HepG2 (cell line): Measurements from ENCODE around the gene CDC6. TPM values are rescaled to one million over a fixed set of nuclear protein-coding genes. Genes with fewer than 3 reads are reported as not detected.
A peak's percentile ranks its signal among the peaks of the same experiment; 100 is the strongest.

Experiments used
- ATAC-seq: fragments of 200-7000 bp; cut with Tn5 transposase; 3 replicates; pipeline ENCODE4 v1.9.1; 2020; ENCODE audit warnings: mild to moderate bottlenecking, moderate library complexity
- BruUV-seq: library from RNA; stranded (reverse); fragments of 400-500 nt; replicated peaks from 2 replicates; lab custom pipeline; 2021; lab: Mats Ljungman, UMichigan
- CTCF ChIA-PET: fragments of 300-600 bp; formaldehyde crosslinking; extraction: SDS; loops from one replicate; lab custom pipeline; 2021; ENCODE audit warnings: low total read pairs, inconsistent platforms, low intra/inter-chr PET ratio; lab: Yijun Ruan, JAX
- POLR2A ChIA-PET: fragments of 350-600 bp; sonication (Branson Sonifier 250); formaldehyde crosslinking; loops from one replicate; lab custom pipeline; 2020; ENCODE audit warnings: antibody characterized with exemption, inconsistent platforms; lab: Yijun Ruan, JAX
- DNase-seq: peaks from one replicate; pipeline ENCODE4 v3.0.0-alpha.2; 2015; ENCODE audit warnings: low spot score
- FAIRE-seq: peaks from 3 replicates; lab custom pipeline; 2011; peaks lifted over from hg19 to GRCh38; lab: Jason Lieb, UNC
- H2AFZ ChIP-seq: one replicate; pipeline ENCODE4 v1.6.1; 2011; ENCODE audit warnings: low read length, inconsistent platforms
- H3K27ac ChIP-seq: fragments of 300-600 bp; 3 replicates; pipeline ENCODE4 v1.8.0; 2011; ENCODE audit warnings: mixed run types, mild to moderate bottlenecking, mixed read lengths, low read length, inconsistent platforms; ENCODE audit not compliant: insufficient read depth; ENCODE audit errors: extremely low read length
- H3K27me3 ChIP-seq, 2 experiments: fragments of 200-600 bp in 1 of 2; 2 replicates in 1 of 2; 3 replicates in 1 of 2; pipeline versions ENCODE4 v1.6.0 to v1.8.0; 2011; ENCODE audit warnings: low read length in 2 of 2, mild to moderate bottlenecking in 2 of 2, moderate library complexity in 2 of 2, inconsistent platforms in 1 of 2; ENCODE audit not compliant: insufficient read depth in 2 of 2, control insufficient read depth in 1 of 2
- H3K36me3 ChIP-seq, 2 experiments: fragments of 200-600 bp in 1 of 2; replicated peaks in 1 of 2; 2 replicates in 1 of 2; 3 replicates in 1 of 2; pipeline versions ENCODE4 v1.5.1 to v1.8.0; 2011; ENCODE audit warnings: low read length in 2 of 2, inconsistent platforms in 1 of 2; ENCODE audit not compliant: insufficient read depth in 2 of 2, control insufficient read depth in 1 of 2
- H3K4me1 ChIP-seq: 2 replicates; pipeline ENCODE4 v1.5.1; 2012; ENCODE audit warnings: low read length, inconsistent platforms; ENCODE audit not compliant: insufficient read depth
- H3K4me2 ChIP-seq: 2 replicates; pipeline ENCODE4 v1.6.0; 2011; ENCODE audit warnings: low read depth, low read length, inconsistent platforms
- H3K4me3 ChIP-seq, 3 experiments: fragments of 200-600 bp in 1 of 3; sonication (generic), shearing (Covaris generic) in 1 of 3; replicated peaks in 1 of 3; 2 replicates each; pipeline ENCODE4 v1.5.1; 2011 to 2016; ENCODE audit warnings: low read length in 3 of 3, inconsistent platforms in 2 of 3, low read depth in 2 of 3, mild to moderate bottlenecking in 2 of 3, control low read depth in 1 of 3, mixed read lengths in 1 of 3; ENCODE audit not compliant: insufficient read depth in 1 of 3
- H3K79me2 ChIP-seq: one replicate; pipeline ENCODE4 v1.6.1; 2011; ENCODE audit warnings: low read length, inconsistent platforms; ENCODE audit not compliant: insufficient read depth
- H3K9ac ChIP-seq: 2 replicates; pipeline ENCODE4 v1.6.0; 2011; ENCODE audit warnings: mild to moderate bottlenecking, low read depth, low read length, inconsistent platforms; ENCODE audit not compliant: insufficient read depth
- H3K9me3 ChIP-seq: 2 replicates; pipeline ENCODE4 v1.5.1; 2012; ENCODE audit warnings: mild to moderate bottlenecking, low read length
- H4K20me1 ChIP-seq: 2 replicates; pipeline ENCODE4 v1.6.0; 2011; ENCODE audit warnings: inconsistent platforms, mild to moderate bottlenecking, low read length, moderate library complexity; ENCODE audit not compliant: insufficient read depth
- FOXA3 ChIP-seq: IDR thresholded peaks from 2 replicates; pipeline ENCODE4 v1.6.1; 2016; ENCODE audit warnings: missing genetic modification reagents, missing compliant biosample characterization
- FOXM1 ChIP-seq: sonication (generic); formaldehyde crosslinking; IDR thresholded peaks from 2 replicates; pipeline ENCODE4 v1.5.0; 2020; ENCODE audit warnings: missing genetic modification reagents
- ISL2 ChIP-seq: sonication (generic); formaldehyde crosslinking; IDR thresholded peaks from 2 replicates; pipeline ENCODE4 v1.5.0; 2020; ENCODE audit warnings: missing genetic modification reagents
- KLF9 ChIP-seq: IDR thresholded peaks from 2 replicates; pipeline ENCODE4 v1.6.1; 2016; ENCODE audit warnings: low read depth
- MBD4 ChIP-seq: IDR thresholded peaks from 2 replicates; pipeline ENCODE4 v1.6.1; 2012; ENCODE audit warnings: low read length, inconsistent platforms, borderline replicate concordance
- NFE2 ChIP-seq: sonication (generic); formaldehyde crosslinking; IDR thresholded peaks from 2 replicates; pipeline ENCODE4 v1.4.0; 2020; ENCODE audit warnings: missing genetic modification reagents
- NFYB ChIP-seq: sonication (generic); formaldehyde crosslinking; IDR thresholded peaks from 2 replicates; pipeline ENCODE4 v1.4.0; 2020; ENCODE audit warnings: missing genetic modification reagents
- PTBP1 ChIP-seq: fragments of 200-400 bp; formaldehyde crosslinking; IDR thresholded peaks from 2 replicates; pipeline ENCODE4 v1.6.1; 2018; ENCODE audit warnings: low read length, low read depth; ENCODE audit not compliant: poor library complexity, severe bottlenecking
- RFX1 ChIP-seq: fragments of 450-650 bp; IDR thresholded peaks from 2 replicates; pipeline ENCODE4 v1.6.1; 2017
- SSRP1 ChIP-seq: IDR thresholded peaks from 2 replicates; pipeline ENCODE4 v1.6.1; 2016; ENCODE audit warnings: control low read depth
- ZNF3 ChIP-seq: IDR thresholded peaks from 2 replicates; pipeline ENCODE4 v1.7.0; 2017; ENCODE audit warnings: inconsistent platforms
- ZNF431 ChIP-seq: sonication (generic); formaldehyde crosslinking; IDR thresholded peaks from 2 replicates; pipeline ENCODE4 v1.9.0; 2022; ENCODE audit warnings: missing genetic modification reagents, low read depth, mild to moderate bottlenecking, borderline replicate concordance
- ZNF83 ChIP-seq: sonication (generic); formaldehyde crosslinking; IDR thresholded peaks from 2 replicates; pipeline ENCODE4 v1.4.0; 2020; ENCODE audit warnings: missing genetic modification reagents, mild to moderate bottlenecking, borderline replicate concordance
- ZSCAN21 ChIP-seq: sonication (generic); formaldehyde crosslinking; IDR thresholded peaks from 2 replicates; pipeline ENCODE4 v1.8.0; 2022; ENCODE audit warnings: mild to moderate bottlenecking, missing genetic modification reagents, moderate library complexity, borderline replicate concordance
- WGBS: methylation state at CpG from one replicate; pipeline ENCODE4 v1.1.6; 2017; ENCODE audit warnings: low lambda C conversion rate; 5-methylcytosine and 5-hydroxymethylcytosine counted together
- in situ Hi-C: cut with HindIII; loops from 2 replicates; pipeline ENCODE4 v1.10.0; 2017; ENCODE audit warnings: low pct_unique_long_range_greater_than_20kb; ENCODE audit not compliant: extremely low pct_ligation_motif_present
- intact Hi-C: fragments of 100-400 bp; cut with micrococcal nuclease; formaldehyde crosslinking; loops from one replicate; pipeline ENCODE4 v1.10.0; 2022; ENCODE audit not compliant: unreplicated experiment
- polyA plus RNA-seq, 8 experiments: library from polyadenylated mRNA; depleted of rRNA in 3 of 8; stranded (reverse) in 7 of 8; unstranded in 1 of 8; fragments of >200 nt; fragmentation: Illumina TruSeq in 4 of 8; extraction: Trizol in 4 of 8; gene quantifications; 2 replicates each; pipeline versions ENCODE4 v1.2.1 to v1.2.3, GENCODE V29; 2011 to 2016; ENCODE audit warnings: low read depth in 4 of 8, missing spikeins in 1 of 8, mixed read lengths in 1 of 8; ENCODE audit not compliant: insufficient read depth in 1 of 8
- total RNA-seq, 5 experiments: library from RNA; depleted of rRNA; stranded (reverse); fragments of >200 nt; fragmentation: Illumina TruSeq; extraction: Trizol; gene quantifications; 2 replicates each; pipeline ENCODE4 v1.2.3, GENCODE V29; 2016; ENCODE audit warnings: low read depth in 1 of 5
- TF ChIP-seq, protein P1 (sequence below): sonication (generic); formaldehyde crosslinking; IDR thresholded peaks from 2 replicates; pipeline ENCODE4 v1.8.0; 2023; ENCODE audit warnings: mild to moderate bottlenecking, missing genetic modification reagents
- TF ChIP-seq, protein P2 (sequence below): sonication (generic); formaldehyde crosslinking; IDR thresholded peaks from 2 replicates; pipeline ENCODE4 v1.9.0; 2021; ENCODE audit warnings: missing genetic modification reagents, borderline replicate concordance
- TF ChIP-seq, protein P3 (sequence below): sonication (generic); formaldehyde crosslinking; IDR thresholded peaks from 2 replicates; pipeline ENCODE4 v1.8.0; 2022; ENCODE audit warnings: mild to moderate bottlenecking, missing genetic modification reagents

The CDC6 gene
- total and polyA plus RNA-seq, 2 of the 13 experiments (the other 11 are each of a cell fraction or from before 2014, with no cell fraction given): 17.4 to 114 TPM

DNA sequence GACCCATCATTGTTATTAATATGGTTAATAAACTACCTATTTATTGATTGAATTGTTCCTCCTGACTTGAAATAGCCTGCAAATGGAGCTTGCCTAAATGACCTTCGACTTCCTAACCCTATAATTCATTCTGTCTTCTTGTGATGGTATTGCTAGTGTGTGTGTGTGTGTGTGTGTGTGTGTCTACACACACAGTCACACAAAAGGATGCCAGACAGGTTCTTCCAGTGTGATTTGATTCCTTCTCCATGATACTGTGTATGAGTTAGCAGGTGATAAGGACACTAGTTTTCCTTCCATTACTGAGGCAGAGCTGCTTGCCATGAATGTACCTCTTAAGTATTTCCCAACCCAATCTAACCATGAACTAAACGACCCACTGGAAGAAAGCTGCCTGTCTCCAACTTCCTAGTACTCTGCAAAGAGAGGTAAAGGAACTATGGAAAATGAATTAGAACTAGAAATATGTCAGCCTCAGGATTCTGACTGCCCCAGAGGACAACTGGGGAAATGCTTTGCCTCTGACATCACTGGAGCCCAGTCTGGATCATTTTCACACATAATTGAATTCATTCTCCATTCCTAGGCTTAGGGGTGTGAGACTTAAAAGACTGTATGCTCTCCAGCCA lies 3.5 kb upstream of the CDC6 start:
- peaks cover 11% of the 10 kb centered on the region for H3K79me2 ChIP-seq
- FAIRE-seq (no peak), DNase-seq (no peak), ATAC-seq (no peak)
- intact Hi-C loops: no loop called here
- no peak overlapping the region for H3K4me3 ChIP-seq
- H4K20me1 ChIP-seq: no peaks in the 10 kb centered on the region
- no peak overlapping the region for H2AFZ ChIP-seq
- H3K27ac ChIP-seq: peak overlapping the region; percentile 13
- no peak overlapping the region for H3K4me2 ChIP-seq
- H3K27me3 ChIP-seq: no peaks in the 10 kb centered on the region
- 56% methylated on average over 2 of the region's 2 CpGs for WGBS
- ChIA-PET POLR2A (interaction anchor here (1.0 to 2.0 kb wide), 5 partner anchors 32 to 144 kb away, joined by 3 to 5 read pairs (median 3); partner anchors contain the start of genes CASC3 and WIPF2), CTCF (no interaction called here)
- peaks cover 4 to 21% of the 10 kb centered on the region in 2 experiments for H3K36me3 ChIP-seq
- BruUV-seq: no TSS peak
- no peak overlapping the region for H3K9ac ChIP-seq
- in situ Hi-C loops: loop anchor here (10.0 kb wide), 1 partner anchor 269 kb away; the partner anchor contains the start of gene CSF3
- peaks cover 43% of the 10 kb centered on the region for H3K4me1 ChIP-seq
- no peaks in the 10 kb centered on the region for H3K9me3 ChIP-seq
- TF ChIP-seq FOXM1 (CRISPR knock-in tag) (no peak), RFX1 (no peak), KLF9 (CRISPR knock-in tag) (no peak), PTBP1 (no peak), FOXA3 (CRISPR knock-in tag) (no peak), NFE2 (CRISPR knock-in tag) (no peak), ZNF83 (CRISPR knock-in tag) (no peak), ZSCAN21 (no peak), SSRP1 (CRISPR knock-in tag) (no peak), NFYB (CRISPR knock-in tag) (no peak), ISL2 (CRISPR knock-in tag) (no peak), MBD4 (no peak), ZNF431 (CRISPR knock-in tag) (no peak), ZNF3 (CRISPR knock-in tag) (no peak)
- TF ChIP-seq, protein P1, sequence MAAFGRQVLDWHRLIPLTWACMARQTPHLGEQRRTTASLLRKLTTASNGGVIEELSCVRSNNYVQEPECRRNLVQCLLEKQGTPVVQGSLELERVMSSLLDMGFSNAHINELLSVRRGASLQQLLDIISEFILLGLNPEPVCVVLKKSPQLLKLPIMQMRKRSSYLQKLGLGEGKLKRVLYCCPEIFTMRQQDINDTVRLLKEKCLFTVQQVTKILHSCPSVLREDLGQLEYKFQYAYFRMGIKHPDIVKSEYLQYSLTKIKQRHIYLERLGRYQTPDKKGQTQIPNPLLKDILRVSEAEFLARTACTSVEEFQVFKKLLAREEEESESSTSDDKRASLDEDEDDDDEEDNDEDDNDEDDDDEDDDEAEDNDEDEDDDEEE (CRISPR knock-in tag): no peak
- TF ChIP-seq, protein P2, sequence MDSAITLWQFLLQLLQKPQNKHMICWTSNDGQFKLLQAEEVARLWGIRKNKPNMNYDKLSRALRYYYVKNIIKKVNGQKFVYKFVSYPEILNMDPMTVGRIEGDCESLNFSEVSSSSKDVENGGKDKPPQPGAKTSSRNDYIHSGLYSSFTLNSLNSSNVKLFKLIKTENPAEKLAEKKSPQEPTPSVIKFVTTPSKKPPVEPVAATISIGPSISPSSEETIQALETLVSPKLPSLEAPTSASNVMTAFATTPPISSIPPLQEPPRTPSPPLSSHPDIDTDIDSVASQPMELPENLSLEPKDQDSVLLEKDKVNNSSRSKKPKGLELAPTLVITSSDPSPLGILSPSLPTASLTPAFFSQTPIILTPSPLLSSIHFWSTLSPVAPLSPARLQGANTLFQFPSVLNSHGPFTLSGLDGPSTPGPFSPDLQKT (CRISPR knock-in tag): no peak
- TF ChIP-seq, protein P3, sequence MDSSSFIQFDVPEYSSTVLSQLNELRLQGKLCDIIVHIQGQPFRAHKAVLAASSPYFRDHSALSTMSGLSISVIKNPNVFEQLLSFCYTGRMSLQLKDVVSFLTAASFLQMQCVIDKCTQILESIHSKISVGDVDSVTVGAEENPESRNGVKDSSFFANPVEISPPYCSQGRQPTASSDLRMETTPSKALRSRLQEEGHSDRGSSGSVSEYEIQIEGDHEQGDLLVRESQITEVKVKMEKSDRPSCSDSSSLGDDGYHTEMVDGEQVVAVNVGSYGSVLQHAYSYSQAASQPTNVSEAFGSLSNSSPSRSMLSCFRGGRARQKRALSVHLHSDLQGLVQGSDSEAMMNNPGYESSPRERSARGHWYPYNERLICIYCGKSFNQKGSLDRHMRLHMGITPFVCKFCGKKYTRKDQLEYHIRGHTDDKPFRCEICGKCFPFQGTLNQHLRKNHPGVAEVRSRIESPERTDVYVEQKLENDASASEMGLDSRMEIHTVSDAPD: no peak
